Measurements from ENCODE around the gene TMEM150B.

Gene TMEM150B

DNA sequence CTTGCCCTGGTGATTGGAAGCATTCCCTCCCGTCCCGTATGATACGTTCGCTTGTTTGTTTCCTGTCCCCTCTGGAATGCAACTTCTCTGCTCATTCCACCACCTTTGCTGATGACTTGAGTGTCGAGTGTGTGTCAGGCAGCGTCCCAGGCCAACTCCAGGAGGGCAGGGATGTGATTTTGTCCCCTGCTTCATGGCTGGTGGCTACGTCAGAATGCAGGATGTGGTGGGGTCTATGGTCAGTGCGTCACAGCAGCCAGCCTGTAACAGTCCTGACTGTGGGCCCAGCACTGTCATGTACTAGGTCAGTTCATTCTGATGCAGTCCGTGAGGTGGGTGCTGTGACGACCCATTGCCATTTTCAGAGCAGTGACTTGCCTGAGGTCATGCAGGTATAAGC, 25.1 kb downstream of the TMEM150B start:
- TF ChIP-seq, protein P1, sequence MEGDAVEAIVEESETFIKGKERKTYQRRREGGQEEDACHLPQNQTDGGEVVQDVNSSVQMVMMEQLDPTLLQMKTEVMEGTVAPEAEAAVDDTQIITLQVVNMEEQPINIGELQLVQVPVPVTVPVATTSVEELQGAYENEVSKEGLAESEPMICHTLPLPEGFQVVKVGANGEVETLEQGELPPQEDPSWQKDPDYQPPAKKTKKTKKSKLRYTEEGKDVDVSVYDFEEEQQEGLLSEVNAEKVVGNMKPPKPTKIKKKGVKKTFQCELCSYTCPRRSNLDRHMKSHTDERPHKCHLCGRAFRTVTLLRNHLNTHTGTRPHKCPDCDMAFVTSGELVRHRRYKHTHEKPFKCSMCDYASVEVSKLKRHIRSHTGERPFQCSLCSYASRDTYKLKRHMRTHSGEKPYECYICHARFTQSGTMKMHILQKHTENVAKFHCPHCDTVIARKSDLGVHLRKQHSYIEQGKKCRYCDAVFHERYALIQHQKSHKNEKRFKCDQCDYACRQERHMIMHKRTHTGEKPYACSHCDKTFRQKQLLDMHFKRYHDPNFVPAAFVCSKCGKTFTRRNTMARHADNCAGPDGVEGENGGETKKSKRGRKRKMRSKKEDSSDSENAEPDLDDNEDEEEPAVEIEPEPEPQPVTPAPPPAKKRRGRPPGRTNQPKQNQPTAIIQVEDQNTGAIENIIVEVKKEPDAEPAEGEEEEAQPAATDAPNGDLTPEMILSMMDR (IDR thresholded peaks at IDR 0.05; ENCODE audit: insufficient read depth, low read length, poor library complexity, severe bottlenecking), result no peak
- Histone ChIP-seq H3K27me3 (replicated peaks; ENCODE audit: control insufficient read depth, insufficient read depth, low read length) (no peaks in the 10 kb centered on the region), H3K4me3 (replicated peaks; ENCODE audit: low read depth, low read length) (no peak overlapping the region), H3K36me3 (ENCODE audit: control insufficient read depth, insufficient read depth, low read length) (no peaks in the 10 kb centered on the region)
- DNase-seq (ENCODE audit: extremely low read depth, insufficient read length), result no peak

DNA sequence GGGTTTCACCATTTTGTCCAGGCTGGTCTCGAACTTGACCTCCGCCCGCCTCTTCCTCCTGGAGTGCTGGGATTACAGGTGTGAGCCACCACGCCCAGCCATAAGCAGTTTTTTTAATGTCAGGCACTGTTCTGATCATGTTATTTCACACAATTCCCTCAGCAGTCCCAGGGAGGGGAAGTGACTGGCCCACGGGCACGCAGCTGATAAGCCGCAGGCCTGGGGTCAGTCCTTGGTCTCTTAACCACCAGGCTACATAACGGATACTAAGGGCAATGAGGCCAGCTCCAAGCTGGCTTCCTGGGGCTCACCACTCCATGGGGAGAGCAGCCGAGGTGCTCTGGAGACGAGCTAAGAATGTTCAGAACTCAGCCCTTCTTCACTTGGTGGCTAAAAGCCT, 27.9 kb downstream of the TMEM150B start:
- Histone ChIP-seq H3K36me3 (ENCODE audit: control insufficient read depth, insufficient read depth, low read length) (no peaks in the 10 kb centered on the region), H3K4me3 (replicated peaks; ENCODE audit: low read depth, low read length) (no peak overlapping the region), H3K27me3 (replicated peaks; ENCODE audit: control insufficient read depth, insufficient read depth, low read length) (no peaks in the 10 kb centered on the region)
- TF ChIP-seq, protein P1 (IDR thresholded peaks at IDR 0.05; ENCODE audit: insufficient read depth, low read length, poor library complexity, severe bottlenecking), result no peak
- no peak for DNase-seq (ENCODE audit: extremely low read depth, insufficient read length)

DNA sequence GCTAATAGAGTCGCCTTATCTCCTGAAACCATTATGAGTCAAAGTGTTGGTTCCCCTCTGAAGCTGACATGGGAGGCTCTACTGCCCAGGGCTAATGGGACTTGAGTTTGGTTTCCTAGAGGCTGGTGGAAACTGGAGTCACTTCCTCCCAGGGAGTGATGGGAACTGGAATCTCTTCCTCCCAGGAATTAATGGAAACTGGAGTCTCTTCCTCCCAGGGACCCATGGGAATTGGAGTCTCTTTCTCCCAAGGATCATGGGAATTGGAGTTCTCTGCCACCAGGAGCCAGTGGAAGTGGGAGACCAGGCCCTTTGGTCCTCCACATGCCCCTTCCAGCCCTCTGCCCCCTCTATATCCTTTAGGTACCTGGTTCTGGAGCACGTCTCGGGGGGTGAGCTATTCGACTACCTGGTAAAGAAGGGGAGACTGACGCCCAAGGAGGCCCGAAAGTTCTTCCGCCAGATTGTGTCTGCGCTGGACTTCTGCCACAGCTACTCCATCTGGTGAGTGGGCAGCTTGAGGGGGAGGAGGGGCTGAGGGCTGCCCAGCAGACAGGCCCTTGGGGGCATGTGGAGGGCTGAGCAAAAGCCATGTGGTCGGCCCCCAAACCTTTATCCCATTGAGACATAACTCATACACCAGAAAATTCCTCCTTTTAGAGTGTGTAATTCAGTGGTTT, 35.9 kb downstream of the TMEM150B start:
- Histone ChIP-seq H3K36me3 (ENCODE audit: control insufficient read depth, insufficient read depth, low read length) (no peaks in the 10 kb centered on the region), H3K27me3 (replicated peaks; ENCODE audit: control insufficient read depth, insufficient read depth, low read length) (no peaks in the 10 kb centered on the region), H3K4me3 (replicated peaks; ENCODE audit: low read depth, low read length) (no peak overlapping the region)
- DNase-seq (ENCODE audit: extremely low read depth, insufficient read length), result no peak
- TF ChIP-seq, protein P1 (IDR thresholded peaks at IDR 0.05; ENCODE audit: insufficient read depth, low read length, poor library complexity, severe bottlenecking), result no peak

DNA sequence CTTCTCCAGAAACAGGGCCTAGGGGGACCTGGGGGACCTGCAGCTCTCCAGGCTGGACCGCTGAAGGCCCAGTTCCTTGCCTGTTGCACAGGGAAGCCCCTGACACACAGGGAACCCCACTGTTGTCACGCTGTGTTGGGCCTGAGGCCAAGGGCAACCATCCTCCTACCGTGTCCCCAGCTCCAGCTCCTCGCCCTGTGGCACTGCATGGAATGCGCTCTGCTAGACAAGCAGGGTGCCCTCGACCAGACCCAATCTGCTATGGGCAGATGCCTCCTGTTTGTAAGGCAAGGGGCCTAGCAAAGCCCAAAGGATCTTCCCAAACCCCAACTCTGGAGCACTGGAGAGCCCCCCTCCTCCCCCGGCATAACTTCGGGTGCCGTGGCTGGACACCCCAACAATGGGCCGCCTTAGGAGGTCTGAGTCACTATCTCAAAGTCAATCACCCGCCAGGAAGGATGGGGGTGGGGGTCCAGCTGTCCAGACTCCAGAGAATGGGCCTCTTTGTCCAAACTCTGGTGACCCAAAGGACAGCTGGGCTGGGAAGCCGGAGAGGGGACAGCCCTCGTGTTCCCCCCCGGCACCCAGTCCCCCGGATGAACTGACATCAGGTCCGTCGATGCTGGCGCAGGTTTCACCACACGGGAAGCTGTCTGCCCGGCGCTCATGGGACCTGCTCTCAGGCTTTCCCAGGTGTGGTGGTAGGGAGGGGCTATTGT, 37.6 kb downstream of the TMEM150B start:
- TF ChIP-seq, protein P1 (IDR thresholded peaks at IDR 0.05; ENCODE audit: insufficient read depth, low read length, poor library complexity, severe bottlenecking), result no peak
- DNase-seq (ENCODE audit: extremely low read depth, insufficient read length), result no peak

DNA sequence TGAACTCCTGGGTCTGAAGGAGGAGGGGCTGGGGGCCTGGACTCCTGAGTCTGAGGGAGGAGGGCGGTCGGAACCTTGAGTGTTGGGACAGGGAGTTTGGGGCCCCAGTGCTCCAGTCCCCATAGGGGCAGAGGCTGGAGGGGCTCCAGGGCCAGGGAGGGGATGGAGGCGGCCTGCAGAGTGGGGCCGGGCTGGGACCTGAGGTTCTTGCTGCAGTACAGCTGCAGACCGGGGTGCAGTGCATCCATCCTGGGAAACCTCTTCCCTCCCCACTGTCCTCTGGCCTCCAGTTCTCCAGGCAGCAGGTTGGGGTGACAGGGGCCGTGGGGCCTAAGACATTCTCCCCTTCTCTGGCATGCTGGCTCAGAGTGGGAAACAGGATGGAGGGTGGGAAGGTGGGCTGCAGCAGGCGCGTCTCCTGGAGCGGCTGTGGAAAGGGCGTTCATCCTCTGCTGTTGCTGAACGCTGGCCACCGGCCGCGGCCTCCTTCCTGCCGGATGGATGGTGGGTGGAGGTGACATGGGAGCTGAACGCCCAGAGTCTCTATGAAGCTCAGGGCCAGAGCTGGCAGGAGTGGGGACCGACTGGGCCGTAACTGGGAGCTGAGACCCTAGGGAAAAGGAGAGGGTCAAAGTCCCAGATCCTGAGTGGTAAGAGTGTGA, 39.8 kb downstream of the TMEM150B start:
- Histone ChIP-seq H3K36me3 (ENCODE audit: control insufficient read depth, insufficient read depth, low read length) (no peaks in the 10 kb centered on the region), H3K27me3 (replicated peaks; ENCODE audit: control insufficient read depth, insufficient read depth, low read length) (no peaks in the 10 kb centered on the region), H3K4me3 (replicated peaks; ENCODE audit: low read depth, low read length) (no peak overlapping the region)
- TF ChIP-seq, protein P1 (IDR thresholded peaks at IDR 0.05; ENCODE audit: insufficient read depth, low read length, poor library complexity, severe bottlenecking), result no peak
- no peak for DNase-seq (ENCODE audit: extremely low read depth, insufficient read length)

More for the DNA sequence above, 37.6 kb downstream of the TMEM150B start:
- Histone ChIP-seq H3K27me3 (replicated peaks; ENCODE audit: control insufficient read depth, insufficient read depth, low read length) (no peaks in the 10 kb centered on the region), H3K4me3 (replicated peaks; ENCODE audit: low read depth, low read length) (no peak overlapping the region), H3K36me3 (ENCODE audit: control insufficient read depth, insufficient read depth, low read length) (no peaks in the 10 kb centered on the region)
